Right lobe of liver (tissue), 4 donors: ENCODE measurements around the gene CCDC191.

Experiments used
- POLR2A ChIP-seq: fragments of 450-650 bp; IDR thresholded peaks from one replicate; pipeline ENCODE4 v1.6.1; 2017; ENCODE audit warnings: antibody characterized with exemption, mild to moderate bottlenecking
- TF ChIP-seq, protein P1 (sequence below), 4 donors: fragments of 200-600 bp in 3 of 4; fragments of 450-650 bp in 1 of 4; IDR thresholded peaks; one replicate each; pipeline versions ENCODE4 v1.5.1 to v1.8.0; 2016 to 2022; ENCODE audit warnings: antibody characterized with exemption in 4 of 4, mild to moderate bottlenecking in 2 of 4
- donor health status: DM: no; HTN: no; CAD: no.
- donor health status: DM: no; HTN: no; CAD: no.
- donor health status: DM: no; HTN: yes; CAD: no.

DNA sequence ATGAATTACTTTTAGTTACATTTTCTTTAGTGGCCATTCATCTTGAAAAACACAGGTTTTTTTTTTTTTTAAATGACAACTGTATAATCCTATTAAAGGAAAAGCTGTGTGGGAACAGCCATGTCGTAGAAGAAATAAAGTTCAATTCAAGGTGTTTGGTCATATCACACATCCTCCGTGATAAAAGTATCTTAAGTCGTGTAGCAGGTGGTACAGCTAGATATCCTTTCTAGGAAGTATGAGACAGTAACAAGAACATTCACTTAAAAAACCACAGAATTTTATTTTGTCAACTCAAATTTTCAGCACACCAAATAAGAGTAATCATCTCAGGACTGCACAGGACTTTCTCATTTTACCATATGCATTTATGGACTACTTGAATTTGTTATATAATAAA is 92.4 kb downstream of the CCDC191 start:
- TF ChIP-seq, protein P1, sequence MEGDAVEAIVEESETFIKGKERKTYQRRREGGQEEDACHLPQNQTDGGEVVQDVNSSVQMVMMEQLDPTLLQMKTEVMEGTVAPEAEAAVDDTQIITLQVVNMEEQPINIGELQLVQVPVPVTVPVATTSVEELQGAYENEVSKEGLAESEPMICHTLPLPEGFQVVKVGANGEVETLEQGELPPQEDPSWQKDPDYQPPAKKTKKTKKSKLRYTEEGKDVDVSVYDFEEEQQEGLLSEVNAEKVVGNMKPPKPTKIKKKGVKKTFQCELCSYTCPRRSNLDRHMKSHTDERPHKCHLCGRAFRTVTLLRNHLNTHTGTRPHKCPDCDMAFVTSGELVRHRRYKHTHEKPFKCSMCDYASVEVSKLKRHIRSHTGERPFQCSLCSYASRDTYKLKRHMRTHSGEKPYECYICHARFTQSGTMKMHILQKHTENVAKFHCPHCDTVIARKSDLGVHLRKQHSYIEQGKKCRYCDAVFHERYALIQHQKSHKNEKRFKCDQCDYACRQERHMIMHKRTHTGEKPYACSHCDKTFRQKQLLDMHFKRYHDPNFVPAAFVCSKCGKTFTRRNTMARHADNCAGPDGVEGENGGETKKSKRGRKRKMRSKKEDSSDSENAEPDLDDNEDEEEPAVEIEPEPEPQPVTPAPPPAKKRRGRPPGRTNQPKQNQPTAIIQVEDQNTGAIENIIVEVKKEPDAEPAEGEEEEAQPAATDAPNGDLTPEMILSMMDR (IDR thresholded peaks at IDR 0.05), result no peak
- TF ChIP-seq POLR2A, result no peak
